Measurements from ENCODE around the gene SCN4B. TPM values are rescaled to one million over a fixed set of nuclear protein-coding genes. Genes with fewer than 3 reads are reported as not detected.

The SCN4B gene
- 0.10 and 0.11 TPM in 2 replicates for polyA plus RNA-seq (2011; rRNA removed)
- 0.48 TPM in 1 of 2 replicates, not detected in the other for polyA minus RNA-seq (2011; rRNA and poly(A)+ RNA removed)

GRCh38 chr11:118152552-118153471 is at the start of gene SCN4B:
SCN4B (minus strand) TSS chr11:118152823; CDS start chr11:118152673, 150 bp downstream.
- ChIA-PET CTCF (interaction anchor here (0.6 to 1.5 kb wide), 4 partner anchors 13 to 206 kb away, joined by 3 to 15 read pairs (median 4); no protein-coding TSS in a partner anchor), POLR2A (no interaction called here)
- peak within 1 kb of the TSS; percentile 46 for H3K4me3 ChIP-seq (ENCODE audit: low read depth, low read length)
- TF ChIP-seq CTCF (IDR thresholded peaks at IDR 0.05; ENCODE audit: low read depth, low read length), result no peak
- H3K27me3 ChIP-seq (ENCODE audit: control insufficient read depth, insufficient read depth, low read length), result peaks cover 80% of the 10 kb centered on the region
- H3K9me3 ChIP-seq (ENCODE audit: control insufficient read depth, insufficient read depth, low read length), result no peaks in the 10 kb centered on the region
- DNase-seq (ENCODE audit: low read depth, low spot score), result peak; percentile 6
- no peak within 1 kb of the TSS for H3K27ac ChIP-seq (ENCODE audit: low read depth, low read length)

GRCh38 chr11:118201966-118202365 is 49.3 kb upstream of the SCN4B start:
- H3K27ac ChIP-seq (ENCODE audit: low read depth, low read length), result no peak overlapping the region
- H3K9me3 ChIP-seq (ENCODE audit: control insufficient read depth, insufficient read depth, low read length), result no peaks in the 10 kb centered on the region
- H3K4me3 ChIP-seq (ENCODE audit: low read depth, low read length), result no peak overlapping the region
- CTCF ChIA-PET, result no interaction called here
- no peak for TF ChIP-seq CTCF (IDR thresholded peaks at IDR 0.05; ENCODE audit: low read depth, low read length)
- DNase-seq (ENCODE audit: low read depth, low spot score), result no peak
- POLR2A ChIA-PET, result no interaction called here
- peaks cover 3% of the 10 kb centered on the region for H3K27me3 ChIP-seq (ENCODE audit: control insufficient read depth, insufficient read depth, low read length)

GRCh38 chr11:118200901-118201680 is 48.5 kb upstream of the SCN4B start:
- CTCF ChIA-PET, result no interaction called here
- Histone ChIP-seq H3K27me3 (ENCODE audit: control insufficient read depth, insufficient read depth, low read length) (peaks cover 3% of the 10 kb centered on the region), H3K9me3 (ENCODE audit: control insufficient read depth, insufficient read depth, low read length) (no peaks in the 10 kb centered on the region), H3K27ac (ENCODE audit: low read depth, low read length) (no peak overlapping the region), H3K4me3 (ENCODE audit: low read depth, low read length) (no peak overlapping the region)
- no peak for TF ChIP-seq CTCF (IDR thresholded peaks at IDR 0.05; ENCODE audit: low read depth, low read length)
- DNase-seq (ENCODE audit: low read depth, low spot score), result no peak
- POLR2A ChIA-PET, result no interaction called here

GRCh38 chr11:118200497-118200896 is 47.9 kb upstream of the SCN4B start:
- Histone ChIP-seq H3K4me3 (ENCODE audit: low read depth, low read length) (no peak overlapping the region), H3K9me3 (ENCODE audit: control insufficient read depth, insufficient read depth, low read length) (no peaks in the 10 kb centered on the region)
- TF ChIP-seq CTCF (IDR thresholded peaks at IDR 0.05; ENCODE audit: low read depth, low read length), result no peak

More at GRCh38 chr11:118200497-118200896, 47.9 kb upstream of the SCN4B start:
- ChIA-PET CTCF (no interaction called here), POLR2A (no interaction called here)
- H3K27ac ChIP-seq (ENCODE audit: low read depth, low read length), result no peak overlapping the region
- no peak for DNase-seq (ENCODE audit: low read depth, low spot score)
- H3K27me3 ChIP-seq (ENCODE audit: control insufficient read depth, insufficient read depth, low read length), result peaks cover 3% of the 10 kb centered on the region

All from AG04450 (cell line).